HFF-Myc (cell line): ENCODE measurements around the gene SLC35A2.

Experiments
- DNase-seq: peaks from one replicate; pipeline ENCODE4 v3.0.0-alpha.2; 2011; ENCODE audit warnings: low read depth; ENCODE audit errors: extremely low read depth
- H3K4me3 ChIP-seq: replicated peaks from 2 replicates; pipeline ENCODE4 v1.5.1; 2011; ENCODE audit warnings: low read depth, mild to moderate bottlenecking, control low read depth, low read length
- CTCF ChIP-seq: IDR thresholded peaks from 2 replicates; pipeline ENCODE4 v1.5.1; 2012; ENCODE audit warnings: mild to moderate bottlenecking, low read depth, low read length, control low read depth; ENCODE audit errors: missing control alignments

SLC35A2 gene

GRCh38 chrX:48901069-48901468 lies 10.4 kb downstream of the SLC35A2 start:
- no peak overlapping the region for H3K4me3 ChIP-seq
- no peak for TF ChIP-seq CTCF
- DNase-seq: no peak

DNA sequence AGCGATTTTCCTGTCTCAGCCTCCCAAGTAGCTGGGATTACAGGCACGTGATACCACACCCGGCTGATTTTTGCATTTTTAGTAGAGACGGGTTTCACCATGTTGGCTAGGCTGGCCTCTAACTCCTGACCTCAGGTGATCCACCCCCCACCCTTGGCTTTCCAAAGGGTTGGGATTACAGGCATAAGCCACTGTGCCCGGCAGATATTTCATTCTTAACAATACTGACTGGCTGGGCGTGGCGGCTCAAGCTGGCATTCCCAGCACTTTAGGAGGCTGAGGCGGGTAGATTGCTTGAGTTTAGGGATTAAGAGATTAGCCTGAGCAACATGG lies 12.4 kb downstream of the SLC35A2 start:
- no peak for DNase-seq
- peak overlapping the region; percentile 83 for H3K4me3 ChIP-seq
- no peak for TF ChIP-seq CTCF

- DNase-seq: peak; percentile 91
- H3K4me3 ChIP-seq: peak within 1 kb of the TSS; percentile 83
- no peak for TF ChIP-seq CTCF
These were observed 13.7 kb downstream of the SLC35A2 start, which contains the start of the genes PQBP1 and TIMM17B for GRCh38 chrX:48897625-48898306. Gene PQBP1 (plus strand): TSS chrX:48897930. CDS start chrX:48898510, 580 bp downstream. Gene TIMM17B (minus strand): TSS chrX:48897768. CDS start chrX:48897749, 19 bp downstream.

GRCh38 chrX:48897157-48897624 lies 14.3 kb downstream of the SLC35A2 start:
- TF ChIP-seq CTCF: no peak
- DNase-seq: no peak

DNA sequence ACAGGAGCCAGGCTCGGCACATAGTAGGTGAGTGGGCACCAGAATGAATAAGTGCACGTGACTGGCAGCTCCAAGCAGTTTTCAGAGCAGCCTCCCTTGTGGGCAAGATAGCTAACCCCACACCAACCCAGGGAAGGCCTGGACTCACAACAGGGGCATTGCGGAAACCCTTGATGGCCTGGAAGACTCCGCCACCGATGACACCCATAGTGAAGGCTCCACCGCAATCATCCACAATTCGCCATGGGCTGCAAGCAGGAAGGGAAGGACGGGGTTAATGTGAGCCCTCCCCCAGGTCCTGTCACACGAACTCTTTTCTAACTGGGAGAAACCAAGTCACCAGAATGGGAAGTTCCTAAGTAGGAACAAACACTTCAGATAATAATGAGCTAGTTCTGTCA lies 14.8 kb downstream of the SLC35A2 start:
- DNase-seq: no peak
- no peak for TF ChIP-seq CTCF
- peak overlapping the region; percentile 83 for H3K4me3 ChIP-seq

More at GRCh38 chrX:48897157-48897624, 14.3 kb downstream of the SLC35A2 start:
- H3K4me3 ChIP-seq: peak overlapping the region; percentile 83

GRCh38 chrX:48894891-48895290 lies 16.6 kb downstream of the SLC35A2 start:
- no peak for TF ChIP-seq CTCF
- DNase-seq: no peak
- no peak overlapping the region for H3K4me3 ChIP-seq
